ENCODE measurements around the gene LNX1.

GRCh38 chr4:53552711-53553110 lies 38.6 kb downstream of the LNX1 start:
- TF ChIP-seq CTCF (IDR thresholded peaks at IDR 0.05; ENCODE audit: insufficient read depth, low read depth, low read length) (no peak), EZH2 (IDR thresholded peaks at IDR 0.05; ENCODE audit: insufficient read depth, low read length) (no peak)
